Right lobe of liver (tissue), 4 donors: ENCODE measurements around the gene CARTPT.

ENCODE experiments used
- CTCF ChIP-seq, 4 donors: fragments of 200-600 bp in 3 of 4; fragments of 450-650 bp in 1 of 4; IDR thresholded peaks; one replicate each; pipeline versions ENCODE4 v1.5.1 to v1.8.0; 2016 to 2022; ENCODE audit warnings: antibody characterized with exemption in 4 of 4, mild to moderate bottlenecking in 2 of 4
- POLR2A ChIP-seq: fragments of 450-650 bp; IDR thresholded peaks from one replicate; pipeline ENCODE4 v1.6.1; 2017; ENCODE audit warnings: antibody characterized with exemption, mild to moderate bottlenecking
- donor health status: DM: no; HTN: no; CAD: no.
- donor health status: DM: no; HTN: no; CAD: no.
- donor health status: DM: no; HTN: yes; CAD: no.

- TF ChIP-seq POLR2A, result no peak
- no peak for TF ChIP-seq CTCF (IDR thresholded peaks at IDR 0.05)
Observed at GRCh38 chr5:71706906-71707305, 12.2 kb upstream of the CARTPT start.
